SH-SY5Y (cell line): ENCODE data around the gene TAAR8.

Experiments
- GATA2 ChIP-seq: IDR thresholded peaks from 2 replicates; pipeline ENCODE4 v1.6.1; 2011; ENCODE audit warnings: mild to moderate bottlenecking, low read depth, low read length
- GATA3 ChIP-seq: IDR thresholded peaks from 2 replicates; pipeline ENCODE4 v1.6.1; 2011; ENCODE audit warnings: low read depth, mild to moderate bottlenecking, low read length, moderate library complexity

- TF ChIP-seq GATA3 (no peak), GATA2 (no peak)
Measured at GRCh38 chr6:132568611-132569010, 16.1 kb downstream of the TAAR8 start.
